A549 (cell line): ENCODE results near the gene AFF3.

Source experiments
- BHLHE40 ChIP-seq: IDR thresholded peaks from 2 replicates; pipeline ENCODE4 v1.6.1; 2012; ENCODE audit warnings: low read depth, low read length, inconsistent platforms
- CHD4 ChIP-seq: fragments of 200-600 bp; sonication (generic); IDR thresholded peaks from 2 replicates; pipeline ENCODE4 v1.6.1; 2016; ENCODE audit warnings: antibody characterized with exemption, mild to moderate bottlenecking, borderline replicate concordance
- EP300 ChIP-seq, 2 experiments: fragments of >200 bp; sonication (Bioruptor Twin); formaldehyde crosslinking; IDR thresholded peaks; 2 replicates in 1 of 2; 3 replicates in 1 of 2; pipeline ENCODE4 v1.6.1; 2016 to 2017
- KDM1A ChIP-seq: fragments of 200-600 bp; sonication (generic); IDR thresholded peaks from 2 replicates; pipeline ENCODE4 v1.6.1; 2016; ENCODE audit warnings: low read depth, mild to moderate bottlenecking
- MAFK ChIP-seq: fragments of 450-650 bp; IDR thresholded peaks from 2 replicates; pipeline ENCODE4 v1.6.1; 2014; ENCODE audit not compliant: partially characterized antibody
- POLR2A ChIP-seq: IDR thresholded peaks from 2 replicates; pipeline ENCODE4 v1.6.1; 2012; ENCODE audit warnings: mild to moderate bottlenecking, low read length
- RCOR1 ChIP-seq: fragments of 150-350 bp; IDR thresholded peaks from 2 replicates; pipeline ENCODE4 v1.6.1; 2014; ENCODE audit warnings: antibody characterized with exemption, low read length, low read depth
- RFX5 ChIP-seq: fragments of 450-650 bp; IDR thresholded peaks from 2 replicates; pipeline ENCODE4 v1.7.1; 2014; ENCODE audit warnings: antibody characterized with exemption, mild to moderate bottlenecking, moderate library complexity
- SMC3 ChIP-seq: fragments of >200 bp; sonication (Bioruptor Twin); formaldehyde crosslinking; IDR thresholded peaks from 3 replicates; pipeline ENCODE4 v1.6.1; 2018; ENCODE audit warnings: inconsistent platforms
- SREBF2 ChIP-seq: fragments of 450-650 bp; IDR thresholded peaks from 2 replicates; pipeline ENCODE4 v1.6.1; 2014; ENCODE audit warnings: mild to moderate bottlenecking, moderate library complexity
- ZFP36 ChIP-seq: fragments of 450-650 bp; IDR thresholded peaks from 2 replicates; pipeline ENCODE4 v1.6.1; 2014; ENCODE audit warnings: borderline replicate concordance; ENCODE audit not compliant: partially characterized antibody
- TF ChIP-seq, protein P1 (sequence below): fragments of >200 bp; sonication (Bioruptor Twin); formaldehyde crosslinking; IDR thresholded peaks from 3 replicates; pipeline ENCODE4 v1.5.1; 2016

DNA sequence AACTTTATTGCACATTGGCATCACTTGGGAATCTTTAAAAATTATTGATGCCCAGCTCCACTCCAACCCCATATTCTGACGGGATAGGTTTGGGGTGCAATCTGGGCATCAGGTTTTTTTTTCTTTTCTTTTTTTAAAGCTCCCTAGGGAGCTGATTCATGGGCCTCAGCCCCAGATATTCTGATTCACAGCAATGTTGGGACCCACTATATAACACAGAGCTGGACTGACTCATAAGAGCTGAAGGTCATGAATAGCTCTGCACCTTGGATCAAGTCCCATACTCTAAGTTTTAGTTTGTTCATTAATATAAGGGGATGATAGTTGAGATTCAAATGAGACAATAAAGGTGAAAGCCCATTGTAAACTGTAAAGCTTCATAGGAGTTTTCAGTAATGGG, 461.4 kb downstream of the AFF3 start:
- TF ChIP-seq SMC3: no peak
- TF ChIP-seq, protein P1, sequence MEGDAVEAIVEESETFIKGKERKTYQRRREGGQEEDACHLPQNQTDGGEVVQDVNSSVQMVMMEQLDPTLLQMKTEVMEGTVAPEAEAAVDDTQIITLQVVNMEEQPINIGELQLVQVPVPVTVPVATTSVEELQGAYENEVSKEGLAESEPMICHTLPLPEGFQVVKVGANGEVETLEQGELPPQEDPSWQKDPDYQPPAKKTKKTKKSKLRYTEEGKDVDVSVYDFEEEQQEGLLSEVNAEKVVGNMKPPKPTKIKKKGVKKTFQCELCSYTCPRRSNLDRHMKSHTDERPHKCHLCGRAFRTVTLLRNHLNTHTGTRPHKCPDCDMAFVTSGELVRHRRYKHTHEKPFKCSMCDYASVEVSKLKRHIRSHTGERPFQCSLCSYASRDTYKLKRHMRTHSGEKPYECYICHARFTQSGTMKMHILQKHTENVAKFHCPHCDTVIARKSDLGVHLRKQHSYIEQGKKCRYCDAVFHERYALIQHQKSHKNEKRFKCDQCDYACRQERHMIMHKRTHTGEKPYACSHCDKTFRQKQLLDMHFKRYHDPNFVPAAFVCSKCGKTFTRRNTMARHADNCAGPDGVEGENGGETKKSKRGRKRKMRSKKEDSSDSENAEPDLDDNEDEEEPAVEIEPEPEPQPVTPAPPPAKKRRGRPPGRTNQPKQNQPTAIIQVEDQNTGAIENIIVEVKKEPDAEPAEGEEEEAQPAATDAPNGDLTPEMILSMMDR: no peak
- no peak for TF ChIP-seq RCOR1
- TF ChIP-seq BHLHE40: no peak
- no peak for TF ChIP-seq MAFK
- TF ChIP-seq KDM1A: no peak
- TF ChIP-seq RFX5: no peak
- TF ChIP-seq ZFP36: no peak
- TF ChIP-seq SREBF2: no peak
- TF ChIP-seq POLR2A: no peak
- no peak for TF ChIP-seq EP300 (IDR thresholded peaks at IDR 0.05)
- TF ChIP-seq CHD4: no peak
